ENCODE measurements around the gene FOXN4.
A peak's percentile ranks its signal among the peaks of the same experiment; 100 is the strongest.

The FOXN4 gene

GRCh38 chr12:109258607-109259544, 50.2 kb downstream of the FOXN4 start:
- no peak overlapping the region for H3K4me3 ChIP-seq (replicated peaks in 1 of 2; ENCODE audit: low read depth in 2 of 2, low read length in 2 of 2)
- no peak for DNase-seq (ENCODE audit: low read depth in 2 of 2)
- TF ChIP-seq CTCF (IDR thresholded peaks at IDR 0.05; ENCODE audit: low read depth, low read length), result no peak

- no peak for TF ChIP-seq CTCF (IDR thresholded peaks at IDR 0.05; ENCODE audit: low read depth, low read length)
- no peak for DNase-seq (ENCODE audit: low read depth in 2 of 2)
- H3K4me3 ChIP-seq (replicated peaks in 1 of 2; ENCODE audit: low read depth in 2 of 2, low read length in 2 of 2), result no peak overlapping the region
Measured at GRCh38 chr12:109258201-109258600, 50.9 kb downstream of the FOXN4 start.

- no peak overlapping the region for H3K4me3 ChIP-seq (replicated peaks in 1 of 2; ENCODE audit: low read depth in 2 of 2, low read length in 2 of 2)
- no peak for TF ChIP-seq CTCF (IDR thresholded peaks at IDR 0.05; ENCODE audit: low read depth, low read length)
- DNase-seq (ENCODE audit: low read depth in 2 of 2), result no peak
Measured at GRCh38 chr12:109256011-109256410, 53.1 kb downstream of the FOXN4 start.

GRCh38 chr12:109255377-109255776, 53.7 kb downstream of the FOXN4 start:
- peak; percentile 42 to 69 for DNase-seq (ENCODE audit: low read depth in 2 of 2)

GRCh38 chr12:109253913-109254544, 55.1 kb downstream of the FOXN4 start:
- no peak for TF ChIP-seq CTCF (IDR thresholded peaks at IDR 0.05; ENCODE audit: low read depth, low read length)
- H3K4me3 ChIP-seq (replicated peaks in 1 of 2; ENCODE audit: low read depth in 2 of 2, low read length in 2 of 2), result no peak overlapping the region
- no peak for DNase-seq (ENCODE audit: low read depth in 2 of 2)

More at GRCh38 chr12:109255377-109255776, 53.7 kb downstream of the FOXN4 start:
- TF ChIP-seq CTCF (IDR thresholded peaks at IDR 0.05; ENCODE audit: low read depth, low read length), result peak; percentile 20
- H3K4me3 ChIP-seq (replicated peaks in 1 of 2; ENCODE audit: low read depth in 2 of 2, low read length in 2 of 2), result no peak overlapping the region

- TF ChIP-seq CTCF (IDR thresholded peaks at IDR 0.05; ENCODE audit: low read depth, low read length), result no peak
- no peak for DNase-seq (ENCODE audit: low read depth in 2 of 2)
- no peak overlapping the region for H3K4me3 ChIP-seq (replicated peaks in 1 of 2; ENCODE audit: low read depth in 2 of 2, low read length in 2 of 2)
Measured at GRCh38 chr12:109252799-109253198, 56.3 kb downstream of the FOXN4 start.
